Loucy (cell line): ENCODE data around the gene TRPM2.

Experiments
- H2AFZ ChIP-seq: fragments of 200-600 bp; sonication (generic); 2 replicates; pipeline ENCODE4 v1.6.0; 2016; ENCODE audit warnings: antibody characterized with exemption, mild to moderate bottlenecking, low read length, moderate library complexity
- H3F3A ChIP-seq: fragments of 200-600 bp; 2 replicates; pipeline ENCODE4 v1.6.0; 2016; ENCODE audit warnings: antibody characterized with exemption, low read depth, mild to moderate bottlenecking
- H3K27me3 ChIP-seq: fragments of 200-600 bp; sonication (generic); 2 replicates; pipeline ENCODE4 v1.6.1; 2014; ENCODE audit warnings: low read length, mild to moderate bottlenecking; ENCODE audit not compliant: insufficient read depth, poor library complexity, severe bottlenecking
- H3K36me3 ChIP-seq: fragments of 200-600 bp; sonication (generic); 2 replicates; pipeline ENCODE4 v1.6.1; 2016; ENCODE audit warnings: low read length; ENCODE audit not compliant: insufficient read depth
- H3K4me1 ChIP-seq: fragments of 200-600 bp; sonication (generic); 2 replicates; pipeline ENCODE4 v1.5.1; 2014; ENCODE audit warnings: low read length, mild to moderate bottlenecking; ENCODE audit not compliant: insufficient read depth, poor library complexity, severe bottlenecking
- H3K4me2 ChIP-seq: fragments of 200-600 bp; sonication (generic); 2 replicates; pipeline ENCODE4 v1.6.0; 2014; ENCODE audit warnings: antibody characterized with exemption, low read length, low read depth, mild to moderate bottlenecking; ENCODE audit not compliant: poor library complexity, severe bottlenecking
- H3K4me3 ChIP-seq: fragments of 200-600 bp; sonication (generic); 2 replicates; pipeline ENCODE4 v1.5.1; 2014; ENCODE audit warnings: low read length, mild to moderate bottlenecking, mixed read lengths; ENCODE audit not compliant: poor library complexity, severe bottlenecking
- H3K79me2 ChIP-seq: fragments of 200-600 bp; sonication (generic); 2 replicates; pipeline ENCODE4 v1.6.1; 2014; ENCODE audit warnings: low read length; ENCODE audit not compliant: insufficient read depth
- H3K9ac ChIP-seq: fragments of 200-600 bp; sonication (generic); 2 replicates; pipeline ENCODE4 v1.6.0; 2014; ENCODE audit warnings: mild to moderate bottlenecking, low read depth, low read length, moderate library complexity; ENCODE audit not compliant: poor library complexity, severe bottlenecking
- H3K9me2 ChIP-seq: fragments of 200-600 bp; sonication (generic); replicated peaks from 2 replicates; pipeline ENCODE4 v1.6.1; 2016; ENCODE audit warnings: low read depth, low read length, mixed read lengths
- H3K9me3 ChIP-seq: fragments of 200-600 bp; sonication (generic); 2 replicates; pipeline ENCODE4 v1.6.1; 2014; ENCODE audit warnings: mild to moderate bottlenecking, antibody characterized with exemption, low read length, low read depth; ENCODE audit not compliant: insufficient read depth
- H4K20me1 ChIP-seq: fragments of 200-600 bp; sonication (generic); 2 replicates; pipeline ENCODE4 v1.6.0; 2014; ENCODE audit warnings: antibody characterized with exemption, low read length, mild to moderate bottlenecking; ENCODE audit not compliant: insufficient read depth, poor library complexity, severe bottlenecking
- CTCF ChIP-seq: fragments of 200-600 bp; sonication (generic); conservative IDR thresholded peaks from 2 replicates; pipeline ENCODE4 v1.5.1; 2014; ENCODE audit warnings: mild to moderate bottlenecking, antibody characterized with exemption, low read length
- EZH2phosphoT487 ChIP-seq: fragments of 200-600 bp; IDR thresholded peaks from 2 replicates; pipeline ENCODE4 v1.6.1; 2018; ENCODE audit warnings: antibody characterized with exemption, mild to moderate bottlenecking, moderate library complexity, borderline replicate concordance

The TRPM2 gene

DNA sequence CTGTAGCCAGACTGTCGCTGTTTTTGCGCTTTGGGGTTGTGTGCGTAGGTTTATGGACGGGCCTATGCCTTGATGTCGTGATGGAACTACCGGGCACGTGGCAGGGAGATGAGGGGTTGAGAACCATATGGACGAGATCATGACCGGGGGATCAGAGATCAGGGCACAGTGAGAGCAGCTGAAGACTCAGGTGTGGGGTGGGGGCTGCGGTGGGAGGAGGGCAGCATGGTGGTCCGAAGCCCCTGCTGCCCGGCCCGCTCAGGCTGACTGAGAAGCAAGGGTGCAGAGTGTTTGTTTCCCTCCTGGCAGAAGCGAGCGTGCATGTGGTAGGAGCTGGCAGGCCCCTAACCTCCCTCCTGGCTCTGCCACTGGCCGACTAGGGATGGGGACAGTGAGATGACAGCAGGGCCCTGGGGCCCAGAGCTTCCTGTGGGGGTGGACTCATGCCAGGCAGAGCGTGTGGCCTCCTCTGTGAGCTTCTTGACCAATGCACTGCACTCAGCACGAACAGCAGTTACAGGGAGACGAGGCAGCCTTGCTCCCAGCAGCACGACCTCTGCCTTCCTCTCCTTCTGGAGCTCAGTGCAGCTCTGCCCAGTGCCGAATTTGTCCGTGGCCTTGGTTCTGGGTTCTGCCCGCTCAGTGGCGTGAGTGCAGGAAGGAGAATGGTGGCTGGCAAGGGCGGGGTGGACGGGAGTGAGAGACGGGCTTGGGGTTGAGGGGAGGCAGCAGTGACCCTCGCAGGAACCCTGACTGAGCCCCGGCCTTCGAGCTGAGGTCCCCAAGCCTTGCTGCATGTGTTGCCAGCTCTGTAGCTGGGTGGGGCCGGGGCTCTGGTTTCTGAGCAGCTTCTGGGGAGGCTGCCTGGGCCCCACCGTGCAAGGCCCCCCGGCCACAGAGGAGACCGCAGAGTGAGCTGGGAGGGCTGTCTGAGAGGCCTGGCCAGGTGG, 79.7 kb downstream of the TRPM2 start:
- H3K9me2 ChIP-seq: no peaks in the 10 kb centered on the region
- no peak for TF ChIP-seq EZH2phosphoT487
- TF ChIP-seq CTCF: no peak
- H3K79me2 ChIP-seq: no peaks in the 10 kb centered on the region
- no peaks in the 10 kb centered on the region for H3K4me1 ChIP-seq
- H3K4me2 ChIP-seq: no peak overlapping the region
- no peaks in the 10 kb centered on the region for H3K27me3 ChIP-seq
- H3K4me3 ChIP-seq: no peak overlapping the region
- no peaks in the 10 kb centered on the region for H3K36me3 ChIP-seq
- H3K9me3 ChIP-seq: peaks cover 16% of the 10 kb centered on the region; the same call in 1 of the 2 replicates
- no peaks in the 10 kb centered on the region for H4K20me1 ChIP-seq
- H3K9ac ChIP-seq: no peak overlapping the region
- H2AFZ ChIP-seq: no peak overlapping the region
- H3F3A ChIP-seq: no peaks in the 10 kb centered on the region

DNA sequence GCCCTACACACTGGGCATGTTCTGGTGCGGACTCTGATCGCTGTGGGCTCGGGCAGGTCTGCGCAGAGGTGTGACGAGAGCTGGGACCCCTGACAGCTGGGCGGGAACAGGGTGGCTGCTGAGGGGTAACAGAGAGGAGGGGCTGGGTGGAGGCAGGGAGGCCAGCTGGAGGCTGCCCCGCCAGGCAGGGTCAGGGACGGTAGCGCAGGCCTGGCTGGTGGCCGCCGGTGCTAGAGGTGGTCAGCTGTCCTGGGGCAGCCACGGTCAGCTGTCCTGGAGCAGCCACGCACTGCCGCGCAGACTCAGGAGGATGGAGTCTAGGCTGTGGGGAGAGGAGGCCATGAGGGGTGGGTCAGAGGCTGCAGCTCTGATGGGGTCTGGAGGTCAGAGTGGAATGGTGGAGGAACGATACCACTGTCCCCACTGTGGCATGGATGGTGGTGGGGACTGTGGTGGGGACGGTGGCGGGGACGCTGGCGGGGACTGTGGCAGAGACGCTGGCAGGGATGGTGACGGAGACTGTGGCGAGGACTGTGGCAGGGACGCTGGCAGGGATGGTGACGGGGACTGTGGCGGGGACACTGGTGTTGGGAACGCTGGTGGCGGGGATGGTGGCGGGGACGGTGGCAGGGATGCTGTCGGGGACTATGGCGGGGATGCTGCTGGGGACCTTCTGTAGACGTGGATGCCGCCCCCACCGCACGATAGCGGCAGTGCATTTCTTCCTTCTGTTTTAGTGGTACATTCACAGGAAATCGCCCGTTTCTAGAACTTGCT, 80.6 kb downstream of the TRPM2 start:
- TF ChIP-seq EZH2phosphoT487 (no peak), CTCF (no peak)
- no peaks in the 10 kb centered on the region for H3K79me2 ChIP-seq
- H3K4me3 ChIP-seq: no peak overlapping the region
- H3K9me2 ChIP-seq: no peaks in the 10 kb centered on the region
- no peak overlapping the region for H3K9ac ChIP-seq
- no peak overlapping the region for H2AFZ ChIP-seq
- H3K4me2 ChIP-seq: no peak overlapping the region
- H3K36me3 ChIP-seq: no peaks in the 10 kb centered on the region
- no peaks in the 10 kb centered on the region for H4K20me1 ChIP-seq
- H3K9me3 ChIP-seq: peaks cover 16% of the 10 kb centered on the region; the same call in 1 of the 2 replicates
- no peaks in the 10 kb centered on the region for H3K4me1 ChIP-seq
- H3F3A ChIP-seq: no peaks in the 10 kb centered on the region
- H3K27me3 ChIP-seq: no peaks in the 10 kb centered on the region

DNA sequence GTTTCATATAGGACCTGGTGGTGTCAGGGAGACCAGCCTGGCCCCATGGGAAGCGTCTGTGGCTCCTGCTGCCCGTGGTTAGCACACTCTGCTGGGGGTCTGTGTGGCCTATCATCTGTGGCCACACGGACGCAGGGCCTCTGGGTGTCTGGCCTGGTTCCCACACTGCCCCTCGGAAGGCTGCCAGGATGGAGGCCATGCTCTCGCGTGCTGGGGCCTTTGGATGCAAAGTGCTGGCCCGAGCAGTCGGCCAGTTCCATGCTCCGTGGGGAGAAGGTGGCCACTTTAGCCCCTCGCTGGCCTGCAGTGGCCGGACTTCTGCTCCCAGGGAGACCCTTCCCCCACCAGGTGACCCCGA, 81.1 kb downstream of the TRPM2 start:
- no peak overlapping the region for H2AFZ ChIP-seq
- H3F3A ChIP-seq: no peaks in the 10 kb centered on the region
- H3K9me2 ChIP-seq: no peaks in the 10 kb centered on the region
- no peaks in the 10 kb centered on the region for H3K4me1 ChIP-seq
- peaks cover 16% of the 10 kb centered on the region; the same call in 1 of the 2 replicates for H3K9me3 ChIP-seq
- H3K4me2 ChIP-seq: no peak overlapping the region
- TF ChIP-seq CTCF: no peak
- TF ChIP-seq EZH2phosphoT487: no peak
- no peak overlapping the region for H3K9ac ChIP-seq
- no peaks in the 10 kb centered on the region for H3K36me3 ChIP-seq
- no peak overlapping the region for H3K4me3 ChIP-seq
- no peaks in the 10 kb centered on the region for H4K20me1 ChIP-seq
- no peaks in the 10 kb centered on the region for H3K79me2 ChIP-seq
- H3K27me3 ChIP-seq: no peaks in the 10 kb centered on the region
